Ishikawa (cell line): ENCODE measurements around the gene SLC15A1.

Source experiments
- CEBPB ChIP-seq: IDR thresholded peaks from 2 replicates; pipeline ENCODE4 v1.6.1; 2012
- CREB1 ChIP-seq: IDR thresholded peaks from 2 replicates; pipeline ENCODE4 v1.6.1; 2012; ENCODE audit warnings: low read depth
- EGR1 ChIP-seq: IDR thresholded peaks from 2 replicates; pipeline ENCODE4 v1.6.1; 2012
- EP300 ChIP-seq: IDR thresholded peaks from 2 replicates; pipeline ENCODE4 v1.6.1; 2012; ENCODE audit warnings: borderline replicate concordance
- FOXM1 ChIP-seq: IDR thresholded peaks from 2 replicates; pipeline ENCODE4 v1.6.1; 2012; ENCODE audit warnings: low read depth, borderline replicate concordance
- MAX ChIP-seq: IDR thresholded peaks from 2 replicates; pipeline ENCODE4 v1.6.1; 2012
- NFIC ChIP-seq: IDR thresholded peaks from 2 replicates; pipeline ENCODE4 v1.6.1; 2012
- RAD21 ChIP-seq: IDR thresholded peaks from 2 replicates; pipeline ENCODE4 v1.6.1; 2012; ENCODE audit warnings: low read depth
- REST ChIP-seq: IDR thresholded peaks from 2 replicates; pipeline ENCODE4 v1.6.1; 2012; ENCODE audit warnings: low read depth, mild to moderate bottlenecking
- TAF1 ChIP-seq: IDR thresholded peaks from 2 replicates; pipeline ENCODE4 v1.6.1; 2012; ENCODE audit warnings: low read depth, mild to moderate bottlenecking
- TCF12 ChIP-seq: IDR thresholded peaks from 2 replicates; pipeline ENCODE4 v1.6.1; 2012; ENCODE audit warnings: low read depth
- TEAD4 ChIP-seq: IDR thresholded peaks from 2 replicates; pipeline ENCODE4 v1.6.1; 2012
- USF1 ChIP-seq: IDR thresholded peaks from 2 replicates; pipeline ENCODE4 v1.6.1; 2012
- YY1 ChIP-seq: IDR thresholded peaks from 2 replicates; pipeline ENCODE4 v1.6.1; 2012; ENCODE audit warnings: low read depth
- ZBTB7A ChIP-seq: IDR thresholded peaks from 2 replicates; pipeline ENCODE4 v1.6.1; 2012; ENCODE audit warnings: low read depth

Gene SLC15A1

GRCh38 chr13:98647121-98647520 lies 105.4 kb downstream of the SLC15A1 start:
- no peak for TF ChIP-seq FOXM1
- no peak for TF ChIP-seq NFIC
- TF ChIP-seq USF1: no peak

GRCh38 chr13:98643479-98643878 lies 109.0 kb downstream of the SLC15A1 start:
- no peak for TF ChIP-seq USF1
- TF ChIP-seq EGR1: no peak
- no peak for TF ChIP-seq RAD21
- no peak for TF ChIP-seq CREB1
- no peak for TF ChIP-seq YY1
- no peak for TF ChIP-seq CEBPB
- no peak for TF ChIP-seq REST
- no peak for TF ChIP-seq FOXM1
- TF ChIP-seq NFIC: no peak
- TF ChIP-seq ZBTB7A: no peak
- no peak for TF ChIP-seq EP300
- TF ChIP-seq TEAD4: no peak
- no peak for TF ChIP-seq TAF1
- no peak for TF ChIP-seq MAX
- no peak for TF ChIP-seq TCF12

GRCh38 chr13:98641075-98641474 lies 111.4 kb downstream of the SLC15A1 start:
- TF ChIP-seq REST (no peak), EP300 (no peak), ZBTB7A (no peak), CEBPB (no peak), TAF1 (no peak), EGR1 (no peak), TEAD4 (no peak), MAX (no peak), USF1 (no peak), RAD21 (no peak), NFIC (no peak), YY1 (no peak), FOXM1 (no peak)
